ENCODE data around the gene MCF2L2.

MCF2L2 gene

DNA sequence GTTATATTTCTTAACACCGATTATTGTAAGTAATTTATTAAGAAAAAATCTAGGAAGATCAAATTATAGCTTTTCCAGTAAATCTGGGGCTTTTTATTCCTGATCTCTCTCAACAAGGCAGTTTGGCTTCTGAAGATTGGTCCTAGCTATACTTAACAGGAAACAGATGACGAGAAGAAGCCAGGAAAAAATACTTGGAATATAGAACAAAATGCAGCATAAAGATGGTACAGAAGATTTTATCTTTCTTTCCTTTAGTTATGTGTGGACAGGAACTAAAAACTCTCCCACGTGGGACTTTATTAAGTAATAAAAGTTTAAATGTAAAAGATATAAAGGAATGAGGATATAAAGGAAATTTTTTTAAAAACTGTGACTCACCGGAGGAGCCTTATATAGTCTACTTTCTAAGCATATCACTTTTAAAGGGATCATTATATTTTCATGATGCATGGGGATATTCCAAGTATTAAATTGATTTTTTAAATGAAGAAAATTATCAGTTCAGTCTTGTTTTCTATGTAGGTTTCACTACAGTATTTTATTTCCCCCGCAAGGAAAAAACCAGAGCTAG lies 167.2 kb downstream of the MCF2L2 start:
- TF ChIP-seq, protein P1, sequence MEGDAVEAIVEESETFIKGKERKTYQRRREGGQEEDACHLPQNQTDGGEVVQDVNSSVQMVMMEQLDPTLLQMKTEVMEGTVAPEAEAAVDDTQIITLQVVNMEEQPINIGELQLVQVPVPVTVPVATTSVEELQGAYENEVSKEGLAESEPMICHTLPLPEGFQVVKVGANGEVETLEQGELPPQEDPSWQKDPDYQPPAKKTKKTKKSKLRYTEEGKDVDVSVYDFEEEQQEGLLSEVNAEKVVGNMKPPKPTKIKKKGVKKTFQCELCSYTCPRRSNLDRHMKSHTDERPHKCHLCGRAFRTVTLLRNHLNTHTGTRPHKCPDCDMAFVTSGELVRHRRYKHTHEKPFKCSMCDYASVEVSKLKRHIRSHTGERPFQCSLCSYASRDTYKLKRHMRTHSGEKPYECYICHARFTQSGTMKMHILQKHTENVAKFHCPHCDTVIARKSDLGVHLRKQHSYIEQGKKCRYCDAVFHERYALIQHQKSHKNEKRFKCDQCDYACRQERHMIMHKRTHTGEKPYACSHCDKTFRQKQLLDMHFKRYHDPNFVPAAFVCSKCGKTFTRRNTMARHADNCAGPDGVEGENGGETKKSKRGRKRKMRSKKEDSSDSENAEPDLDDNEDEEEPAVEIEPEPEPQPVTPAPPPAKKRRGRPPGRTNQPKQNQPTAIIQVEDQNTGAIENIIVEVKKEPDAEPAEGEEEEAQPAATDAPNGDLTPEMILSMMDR (IDR thresholded peaks at IDR 0.05) = no peak
- Histone ChIP-seq H3K4me3 (ENCODE audit: low read depth, low read length) (no peak overlapping the region), H3K4me1 (peaks cover 8% of the 10 kb centered on the region), H2AFZ (no peak overlapping the region), H3K4me2 (ENCODE audit: low read length) (no peak overlapping the region), H3K27me3 (ENCODE audit: control insufficient read depth, insufficient read depth, low read length) (no peaks in the 10 kb centered on the region), H3K9me3 (ENCODE audit: control insufficient read depth, low read length) (no peaks in the 10 kb centered on the region), H3K79me2 (no peaks in the 10 kb centered on the region), H3K27ac (no peak overlapping the region), H3K9ac (no peak overlapping the region), H3K36me3 (ENCODE audit: control insufficient read depth, insufficient read depth, low read length) (no peaks in the 10 kb centered on the region)

DNA sequence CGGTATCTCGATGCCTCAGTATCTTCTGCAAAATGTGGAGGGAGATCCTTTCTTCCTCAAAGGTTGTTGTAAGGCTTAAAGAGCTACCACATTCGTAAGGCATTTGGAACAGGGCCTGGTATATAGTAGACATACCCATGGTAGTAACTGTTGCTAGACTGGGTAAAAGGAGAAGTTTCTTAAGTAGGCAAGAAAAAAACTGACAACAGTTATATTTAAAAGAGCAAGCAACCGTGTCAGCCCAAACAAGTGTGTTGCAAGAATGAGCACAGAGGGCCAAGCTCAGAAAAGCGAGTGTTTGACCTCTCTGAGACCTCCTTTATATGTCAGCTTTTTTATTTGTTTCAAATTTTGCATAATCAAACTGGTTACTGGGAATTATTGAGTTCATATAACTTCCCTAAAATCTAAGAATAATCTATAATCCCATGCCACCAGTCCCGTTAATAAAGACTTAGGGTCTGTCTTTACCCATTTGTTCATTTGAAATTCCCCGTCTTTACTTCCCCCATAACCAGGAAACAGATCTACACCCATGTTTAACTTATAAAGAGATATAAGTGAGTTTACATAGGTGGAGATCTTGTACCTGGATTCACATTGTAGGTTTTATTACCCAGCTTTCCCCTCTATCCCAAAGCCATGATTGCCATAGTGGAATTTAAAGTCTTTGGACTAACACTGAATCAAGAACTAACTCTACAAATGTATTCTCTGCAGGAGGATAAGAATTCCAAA lies 168.1 kb downstream of the MCF2L2 start:
- TF ChIP-seq, protein P1 (IDR thresholded peaks at IDR 0.05) = no peak
- no peak overlapping the region for H3K4me3 ChIP-seq (ENCODE audit: low read depth, low read length)
- H3K4me1 ChIP-seq = peaks cover 4% of the 10 kb centered on the region
- no peak overlapping the region for H3K9ac ChIP-seq
- H3K36me3 ChIP-seq (ENCODE audit: control insufficient read depth, insufficient read depth, low read length) = no peaks in the 10 kb centered on the region
- H3K27me3 ChIP-seq (ENCODE audit: control insufficient read depth, insufficient read depth, low read length) = no peaks in the 10 kb centered on the region
- no peak overlapping the region for H3K27ac ChIP-seq
- H3K79me2 ChIP-seq = no peaks in the 10 kb centered on the region
- no peaks in the 10 kb centered on the region for H3K9me3 ChIP-seq (ENCODE audit: control insufficient read depth, low read length)
- peak overlapping the region; percentile 13 for H3K4me2 ChIP-seq (ENCODE audit: low read length)
- H2AFZ ChIP-seq = no peak overlapping the region

DNA sequence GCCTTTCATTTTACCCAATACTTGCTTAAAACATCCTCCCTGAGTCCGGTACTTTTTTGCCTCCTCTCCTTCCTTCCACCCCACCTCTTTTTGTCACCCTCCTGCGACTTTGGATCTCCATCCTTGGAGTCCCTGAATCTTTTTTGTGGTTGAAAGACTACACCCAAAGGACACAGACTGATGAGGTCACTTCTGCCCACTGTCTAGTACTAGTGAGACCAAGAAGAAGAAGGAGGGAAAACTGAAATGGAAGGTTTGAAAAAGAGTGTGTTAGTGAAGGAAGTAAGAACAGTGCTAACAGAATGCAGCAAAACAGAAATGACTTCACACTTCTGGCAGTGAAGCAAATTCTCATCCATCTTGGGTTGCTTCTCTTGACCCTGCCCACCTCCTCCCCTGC lies 168.8 kb downstream of the MCF2L2 start:
- H3K27ac ChIP-seq = no peak overlapping the region
- H2AFZ ChIP-seq = no peak overlapping the region
- H3K79me2 ChIP-seq = no peaks in the 10 kb centered on the region
- H3K9me3 ChIP-seq (ENCODE audit: control insufficient read depth, low read length) = no peaks in the 10 kb centered on the region
- no peak overlapping the region for H3K9ac ChIP-seq
- H3K4me2 ChIP-seq (ENCODE audit: low read length) = no peak overlapping the region
- TF ChIP-seq, protein P1 (IDR thresholded peaks at IDR 0.05) = no peak
- H3K4me3 ChIP-seq (ENCODE audit: low read depth, low read length) = no peak overlapping the region
- no peaks in the 10 kb centered on the region for H3K36me3 ChIP-seq (ENCODE audit: control insufficient read depth, insufficient read depth, low read length)
- no peaks in the 10 kb centered on the region for H3K27me3 ChIP-seq (ENCODE audit: control insufficient read depth, insufficient read depth, low read length)
- H3K4me1 ChIP-seq = no peaks in the 10 kb centered on the region

DNA sequence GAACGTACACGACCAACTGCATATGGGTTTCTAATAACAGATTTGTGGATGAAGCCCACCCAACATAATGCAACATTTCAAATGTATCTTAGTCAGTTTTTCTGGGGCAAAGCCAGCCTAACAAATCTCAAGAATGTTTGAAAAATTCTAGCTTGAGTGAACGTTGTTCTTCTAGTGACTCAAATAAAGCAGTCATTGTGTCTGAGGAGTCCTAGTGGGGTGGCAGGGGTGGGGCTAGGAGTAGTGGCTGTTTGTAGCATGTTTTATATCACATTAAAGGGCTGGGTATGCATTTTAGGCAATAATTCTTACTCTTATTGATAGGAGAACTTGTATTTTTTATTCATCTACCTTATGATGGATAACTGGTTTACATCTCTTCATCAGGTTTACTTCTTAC lies 169.3 kb downstream of the MCF2L2 start:
- no peak overlapping the region for H3K4me3 ChIP-seq (ENCODE audit: low read depth, low read length)
- H3K27me3 ChIP-seq (ENCODE audit: control insufficient read depth, insufficient read depth, low read length) = no peaks in the 10 kb centered on the region
- H2AFZ ChIP-seq = no peak overlapping the region
- no peak overlapping the region for H3K27ac ChIP-seq
- no peaks in the 10 kb centered on the region for H3K36me3 ChIP-seq (ENCODE audit: control insufficient read depth, insufficient read depth, low read length)
- no peaks in the 10 kb centered on the region for H3K4me1 ChIP-seq
- no peaks in the 10 kb centered on the region for H3K9me3 ChIP-seq (ENCODE audit: control insufficient read depth, low read length)
- no peaks in the 10 kb centered on the region for H3K79me2 ChIP-seq
- H3K4me2 ChIP-seq (ENCODE audit: low read length) = no peak overlapping the region
- TF ChIP-seq, protein P1 (IDR thresholded peaks at IDR 0.05) = no peak
- no peak overlapping the region for H3K9ac ChIP-seq

DNA sequence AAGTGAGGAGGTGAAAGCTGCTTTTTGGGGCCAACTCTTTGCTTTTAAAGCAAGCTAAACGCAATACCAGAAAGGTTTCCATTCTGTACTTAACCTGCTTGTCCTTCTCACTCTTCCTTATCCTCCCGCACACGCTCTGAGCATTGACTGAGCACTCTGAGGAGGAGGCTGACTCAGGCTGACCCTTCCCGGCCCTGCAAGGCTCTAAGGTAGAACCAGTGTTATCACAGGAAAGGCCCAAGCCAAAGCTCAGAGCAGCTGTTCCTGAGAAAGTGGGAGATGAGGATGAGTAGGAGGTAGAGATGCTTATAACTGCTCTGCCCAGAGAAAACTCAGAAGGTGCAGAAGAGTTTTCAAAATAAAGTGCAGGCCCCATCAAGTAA lies 173.1 kb downstream of the MCF2L2 start:
- Histone ChIP-seq H3K27ac (no peak overlapping the region), H3K4me2 (ENCODE audit: low read length) (no peak overlapping the region), H3K9me3 (ENCODE audit: control insufficient read depth, low read length) (no peaks in the 10 kb centered on the region), H3K36me3 (ENCODE audit: control insufficient read depth, insufficient read depth, low read length) (no peaks in the 10 kb centered on the region), H3K9ac (no peak overlapping the region), H3K27me3 (ENCODE audit: control insufficient read depth, insufficient read depth, low read length) (no peaks in the 10 kb centered on the region), H2AFZ (no peak overlapping the region), H3K4me1 (no peaks in the 10 kb centered on the region), H3K79me2 (no peaks in the 10 kb centered on the region), H3K4me3 (ENCODE audit: low read depth, low read length) (no peak overlapping the region)
- TF ChIP-seq, protein P1 (IDR thresholded peaks at IDR 0.05) = no peak
